MG63 (cell line): Measurements from ENCODE around the gene GPHN. TPM values are rescaled to one million over a fixed set of nuclear protein-coding genes. Genes with fewer than 3 reads are reported as not detected.

Experiments
- DNase-seq: peaks from one replicate; pipeline ENCODE4 v3.0.0-alpha.2; 2020
- H3K27me3 ChIP-seq: fragments of 250-450 bp; sonication (Bioruptor Pico); 2 replicates; pipeline ENCODE4 v1.5.1; 2020; ENCODE audit warnings: mild to moderate bottlenecking, moderate library complexity
- H3K36me3 ChIP-seq: fragments of 250-450 bp; sonication (Bioruptor Pico); 2 replicates; pipeline ENCODE4 v1.5.1; 2020; ENCODE audit warnings: mild to moderate bottlenecking, moderate library complexity
- H3K4me3 ChIP-seq: fragments of 250-450 bp; sonication (Bioruptor Pico); 2 replicates; pipeline ENCODE4 v1.5.1; 2020; ENCODE audit warnings: mild to moderate bottlenecking, moderate library complexity
- H3K9me3 ChIP-seq: fragments of 250-450 bp; sonication (Bioruptor Pico); 2 replicates; pipeline ENCODE4 v1.5.1; 2020; ENCODE audit warnings: mild to moderate bottlenecking, moderate library complexity
- total RNA-seq: library from RNA; depleted of rRNA; stranded (reverse); fragments of >200 nt; shearing (Covaris generic); gene quantifications from 2 replicates; pipeline ENCODE4 v1.2.3, GENCODE V29; 2014; ENCODE audit warnings: low replicate concordance

GPHN gene
- total RNA-seq, 1 experiment from 2014 or later, result 0.07 TPM

GRCh38 chr14:67151082-67151666 is 643.2 kb downstream of the GPHN start:
- no peak for DNase-seq

DNA sequence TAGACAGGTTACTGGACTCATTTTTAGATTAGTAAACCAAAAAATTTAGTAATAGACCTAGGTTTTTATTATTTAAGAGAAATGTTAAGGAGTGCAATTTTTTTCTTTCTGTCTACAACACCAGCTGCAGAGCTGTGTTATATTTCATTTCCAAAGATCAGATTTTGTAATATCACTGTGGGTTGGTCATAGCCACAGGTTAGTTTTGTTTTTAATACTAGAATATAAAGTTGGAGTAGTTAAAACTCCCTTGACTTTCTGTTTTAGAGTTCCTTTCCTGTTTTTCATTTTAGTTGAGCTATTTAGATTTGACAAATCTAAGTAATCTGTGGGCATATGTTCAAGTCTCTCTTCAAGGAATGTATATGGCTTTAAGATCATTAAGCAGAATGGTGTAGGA is 650.6 kb downstream of the GPHN start:
- DNase-seq, result no peak
- H3K36me3 ChIP-seq, result no peaks in the 10 kb centered on the region
- H3K27me3 ChIP-seq, result no peaks in the 10 kb centered on the region
- H3K9me3 ChIP-seq, result no peaks in the 10 kb centered on the region
- H3K4me3 ChIP-seq, result no peak overlapping the region

More at GRCh38 chr14:67151082-67151666, 643.2 kb downstream of the GPHN start:
- H3K9me3 ChIP-seq, result no peaks in the 10 kb centered on the region
- no peak overlapping the region for H3K4me3 ChIP-seq
- no peaks in the 10 kb centered on the region for H3K27me3 ChIP-seq
- H3K36me3 ChIP-seq, result no peaks in the 10 kb centered on the region

GRCh38 chr14:67162385-67162784 is 654.4 kb downstream of the GPHN start:
- H3K36me3 ChIP-seq, result no peaks in the 10 kb centered on the region
- H3K4me3 ChIP-seq, result no peak overlapping the region
- no peak for DNase-seq
- H3K9me3 ChIP-seq, result no peaks in the 10 kb centered on the region
- H3K27me3 ChIP-seq, result no peaks in the 10 kb centered on the region

- no peak for DNase-seq
Measured at GRCh38 chr14:67166450-67166853, 658.5 kb downstream of the GPHN start.

GRCh38 chr14:67167420-67168109 is 659.6 kb downstream of the GPHN start:
- H3K36me3 ChIP-seq, result no peaks in the 10 kb centered on the region
- DNase-seq, result no peak
- no peak overlapping the region for H3K4me3 ChIP-seq
- H3K27me3 ChIP-seq, result no peaks in the 10 kb centered on the region
- no peaks in the 10 kb centered on the region for H3K9me3 ChIP-seq

More at GRCh38 chr14:67166450-67166853, 658.5 kb downstream of the GPHN start:
- Histone ChIP-seq H3K9me3 (no peaks in the 10 kb centered on the region), H3K36me3 (no peaks in the 10 kb centered on the region), H3K4me3 (no peak overlapping the region), H3K27me3 (no peaks in the 10 kb centered on the region)

- Histone ChIP-seq H3K27me3 (no peaks in the 10 kb centered on the region), H3K9me3 (no peaks in the 10 kb centered on the region), H3K4me3 (no peak overlapping the region), H3K36me3 (no peaks in the 10 kb centered on the region)
- DNase-seq, result no peak
Measured at GRCh38 chr14:67168110-67168441, 660.1 kb downstream of the GPHN start.

DNA sequence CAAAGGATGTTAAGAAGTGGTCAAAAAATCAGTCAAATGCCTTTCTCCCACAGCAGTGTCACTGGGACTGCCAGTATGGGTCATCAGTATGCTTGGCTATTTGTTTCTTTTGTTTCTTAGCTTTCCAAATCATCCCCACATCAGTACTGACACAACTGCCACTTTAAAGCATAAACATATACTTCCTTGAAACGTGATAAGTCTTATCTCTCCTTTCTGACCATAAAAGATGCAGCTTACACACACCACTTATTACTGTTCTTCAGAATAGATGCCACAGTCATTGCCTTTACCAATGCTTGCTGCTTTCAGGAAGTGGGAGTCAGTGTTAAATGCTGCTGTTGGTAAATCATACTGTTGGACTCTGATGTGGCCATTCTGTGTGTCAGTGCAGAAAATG is 662.7 kb downstream of the GPHN start:
- Histone ChIP-seq H3K4me3 (no peak overlapping the region), H3K36me3 (no peaks in the 10 kb centered on the region), H3K9me3 (no peaks in the 10 kb centered on the region), H3K27me3 (no peaks in the 10 kb centered on the region)
- DNase-seq, result no peak

DNA sequence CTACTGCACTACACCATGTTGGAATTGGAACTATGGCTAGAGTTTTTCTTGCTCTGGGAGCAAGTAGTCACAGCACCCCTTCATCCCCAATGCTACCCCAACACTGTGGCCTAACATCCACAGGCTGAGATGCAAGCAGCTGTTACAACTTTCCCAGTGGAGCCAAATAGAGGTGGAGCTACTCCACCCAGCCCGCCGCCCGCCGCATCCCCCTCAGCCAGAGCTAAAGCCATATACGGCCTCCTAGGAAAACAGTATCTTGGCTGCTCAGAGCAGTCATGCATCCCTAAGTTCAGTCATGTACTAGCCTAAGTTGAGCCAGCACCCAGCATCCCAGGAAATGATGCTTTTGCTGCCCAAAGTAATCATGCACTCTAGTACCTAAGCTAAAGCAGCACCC is 664.1 kb downstream of the GPHN start:
- Histone ChIP-seq H3K36me3 (no peaks in the 10 kb centered on the region), H3K4me3 (no peak overlapping the region), H3K9me3 (no peaks in the 10 kb centered on the region), H3K27me3 (no peaks in the 10 kb centered on the region)
- DNase-seq, result no peak

GRCh38 chr14:67172520-67172919 is 664.6 kb downstream of the GPHN start:
- Histone ChIP-seq H3K4me3 (no peak overlapping the region), H3K27me3 (no peaks in the 10 kb centered on the region), H3K36me3 (no peaks in the 10 kb centered on the region), H3K9me3 (no peaks in the 10 kb centered on the region)
- DNase-seq, result no peak

- H3K4me3 ChIP-seq, result no peak overlapping the region
- H3K36me3 ChIP-seq, result no peaks in the 10 kb centered on the region
- H3K27me3 ChIP-seq, result no peaks in the 10 kb centered on the region
- no peaks in the 10 kb centered on the region for H3K9me3 ChIP-seq
- no peak for DNase-seq
Measured at GRCh38 chr14:67173719-67174118, 665.8 kb downstream of the GPHN start.

DNA sequence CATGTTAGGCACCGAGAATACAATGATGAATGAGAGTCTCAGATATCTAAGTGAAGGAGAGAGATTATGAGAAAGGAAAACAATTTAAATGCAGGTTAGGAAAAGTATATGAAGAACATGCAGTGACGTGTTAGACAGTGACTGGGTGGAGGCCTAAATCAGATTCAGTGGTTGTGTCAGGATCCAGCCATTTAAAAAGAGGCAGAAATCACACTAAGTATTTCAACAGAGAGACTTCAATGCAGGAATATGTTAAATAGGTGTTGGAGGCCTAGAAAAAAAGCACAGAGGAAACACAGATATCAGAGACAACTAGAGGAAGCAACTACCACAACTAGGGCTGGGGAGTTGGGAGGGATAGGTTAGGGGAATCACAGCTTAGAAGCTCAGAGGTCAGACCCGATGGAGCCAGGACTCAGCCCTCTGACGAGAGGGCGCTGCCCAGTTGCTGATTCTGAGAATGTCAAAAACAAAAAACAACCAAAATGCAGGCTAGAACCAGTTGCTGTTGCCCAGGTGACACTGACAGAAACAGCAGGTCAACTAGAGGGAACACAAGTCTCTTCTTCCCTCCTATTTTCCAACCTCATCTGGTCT is 678.3 kb downstream of the GPHN start:
- DNase-seq, result no peak
- H3K4me3 ChIP-seq, result no peak overlapping the region
- no peaks in the 10 kb centered on the region for H3K27me3 ChIP-seq
- H3K9me3 ChIP-seq, result no peaks in the 10 kb centered on the region
- no peaks in the 10 kb centered on the region for H3K36me3 ChIP-seq

GRCh38 chr14:67186789-67187584 is 679.0 kb downstream of the GPHN start:
- Histone ChIP-seq H3K4me3 (no peak overlapping the region), H3K27me3 (no peaks in the 10 kb centered on the region), H3K9me3 (no peaks in the 10 kb centered on the region), H3K36me3 (no peaks in the 10 kb centered on the region)
- DNase-seq, result peak; percentile 35

DNA sequence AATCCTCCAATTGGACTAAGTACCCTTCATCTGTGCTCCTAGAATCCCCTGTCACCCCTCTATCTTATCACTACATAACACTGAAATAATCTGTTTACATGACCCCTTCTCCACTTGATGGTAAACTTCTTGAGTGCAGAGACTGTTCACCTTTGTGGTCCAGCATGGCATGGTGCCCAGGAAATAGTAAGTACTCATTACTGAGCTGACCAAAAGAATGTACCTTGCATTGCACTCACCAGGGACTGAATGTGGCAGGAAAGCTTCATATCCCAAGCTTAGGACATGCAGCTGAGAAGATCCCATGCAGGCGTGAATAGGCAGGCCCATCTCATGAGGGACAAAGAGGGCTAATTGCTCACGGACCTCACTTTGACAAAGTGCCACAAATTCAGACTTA is 679.9 kb downstream of the GPHN start:
- H3K4me3 ChIP-seq, result no peak overlapping the region
- DNase-seq, result no peak

GRCh38 chr14:67188326-67188725 is 680.4 kb downstream of the GPHN start:
- no peak for DNase-seq
- Histone ChIP-seq H3K9me3 (no peaks in the 10 kb centered on the region), H3K4me3 (no peak overlapping the region), H3K36me3 (no peaks in the 10 kb centered on the region), H3K27me3 (no peaks in the 10 kb centered on the region)

More for the DNA sequence above, 679.9 kb downstream of the GPHN start:
- Histone ChIP-seq H3K27me3 (no peaks in the 10 kb centered on the region), H3K36me3 (no peaks in the 10 kb centered on the region), H3K9me3 (no peaks in the 10 kb centered on the region)

GRCh38 chr14:67191768-67192290 is 683.9 kb downstream of the GPHN start:
- Histone ChIP-seq H3K4me3 (no peak overlapping the region), H3K27me3 (no peaks in the 10 kb centered on the region), H3K9me3 (no peaks in the 10 kb centered on the region), H3K36me3 (no peaks in the 10 kb centered on the region)
- DNase-seq, result no peak

- no peak for DNase-seq
- Histone ChIP-seq H3K27me3 (no peaks in the 10 kb centered on the region), H3K9me3 (no peaks in the 10 kb centered on the region), H3K36me3 (no peaks in the 10 kb centered on the region), H3K4me3 (no peak overlapping the region)
Measured at GRCh38 chr14:67192366-67192765, 684.4 kb downstream of the GPHN start.

DNA sequence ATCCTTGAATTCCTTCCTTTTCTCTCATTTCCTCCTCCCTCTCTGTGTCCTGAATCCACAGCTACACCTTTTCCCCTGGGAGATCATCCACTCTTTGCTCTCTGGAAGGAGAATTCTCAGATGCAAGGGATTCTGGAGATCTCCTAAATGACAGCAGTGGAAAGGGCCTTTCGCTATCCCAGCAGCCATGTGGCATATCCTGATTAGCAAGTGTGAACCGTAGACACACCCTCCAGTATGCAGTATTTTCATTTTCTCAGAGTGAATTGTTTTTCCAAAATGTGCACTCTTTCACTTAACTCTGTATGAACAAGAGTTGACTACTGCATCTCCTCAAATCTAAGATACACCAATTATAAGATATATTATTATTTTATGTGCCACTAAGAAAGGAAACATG is 687.3 kb downstream of the GPHN start:
- Histone ChIP-seq H3K4me3 (no peak overlapping the region), H3K9me3 (no peaks in the 10 kb centered on the region), H3K27me3 (no peaks in the 10 kb centered on the region), H3K36me3 (no peaks in the 10 kb centered on the region)
- DNase-seq, result no peak
